Tibial nerve (tissue), 4 donors: ENCODE data around the gene IFI30.

Experiments
- EP300 ChIP-seq, 2 donors: sonication (generic); formaldehyde crosslinking; IDR thresholded peaks; one replicate each; pipeline ENCODE4 v1.6.1; 2017; ENCODE audit warnings: antibody characterized with exemption in 2 of 2, mild to moderate bottlenecking in 1 of 2
- POLR2A ChIP-seq, 2 donors: fragments of 450-650 bp; IDR thresholded peaks; one replicate each; pipeline ENCODE4 v1.6.1; 2017; ENCODE audit warnings: antibody characterized with exemption in 2 of 2, mild to moderate bottlenecking in 2 of 2, moderate library complexity in 2 of 2
- TF ChIP-seq, protein P1 (sequence below), 5 experiments: fragments of 200-600 bp in 3 of 5; fragments of 450-650 bp in 2 of 5; sonication (generic) in 3 of 5; IDR thresholded peaks; one replicate each; pipeline ENCODE4 v1.5.1; 2016 to 2019; ENCODE audit warnings: antibody characterized with exemption in 5 of 5, mild to moderate bottlenecking in 3 of 5, moderate library complexity in 2 of 5

DNA sequence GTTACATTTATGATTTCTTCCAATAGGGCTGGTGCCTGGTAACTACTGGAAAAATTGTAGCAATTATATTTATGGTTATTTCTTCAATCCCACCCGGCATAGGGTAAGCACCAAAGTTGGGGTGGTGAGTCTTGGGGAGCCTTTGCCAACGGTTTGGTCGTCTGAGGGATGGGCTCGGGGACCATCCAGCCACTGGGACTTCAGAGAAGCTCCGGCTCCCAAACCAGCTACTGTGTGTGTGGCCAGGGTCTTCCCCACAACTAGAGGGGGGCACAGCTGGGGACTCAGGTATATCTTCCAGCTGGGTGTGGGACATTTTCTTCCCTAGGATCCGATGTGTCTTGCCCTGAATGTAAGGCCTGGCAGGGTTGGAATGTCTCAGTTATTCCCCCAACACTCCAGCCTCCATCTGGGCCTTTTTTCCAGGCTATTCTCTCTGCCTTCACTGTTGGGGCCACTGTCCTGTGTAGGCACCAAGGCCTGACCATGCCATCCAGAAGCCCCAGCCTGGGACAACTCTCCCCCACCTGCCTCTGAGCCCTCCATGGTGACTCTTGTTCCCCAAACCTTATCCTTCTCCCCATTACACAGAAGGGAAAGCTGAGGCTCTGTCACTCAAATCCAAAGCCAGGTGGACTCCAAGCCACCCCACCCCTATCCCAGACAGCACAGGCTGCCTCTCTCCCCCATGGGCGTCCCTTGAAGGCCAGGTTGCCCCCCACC, 1.1 kb upstream of the IFI30 start:
- TF ChIP-seq, protein P1, sequence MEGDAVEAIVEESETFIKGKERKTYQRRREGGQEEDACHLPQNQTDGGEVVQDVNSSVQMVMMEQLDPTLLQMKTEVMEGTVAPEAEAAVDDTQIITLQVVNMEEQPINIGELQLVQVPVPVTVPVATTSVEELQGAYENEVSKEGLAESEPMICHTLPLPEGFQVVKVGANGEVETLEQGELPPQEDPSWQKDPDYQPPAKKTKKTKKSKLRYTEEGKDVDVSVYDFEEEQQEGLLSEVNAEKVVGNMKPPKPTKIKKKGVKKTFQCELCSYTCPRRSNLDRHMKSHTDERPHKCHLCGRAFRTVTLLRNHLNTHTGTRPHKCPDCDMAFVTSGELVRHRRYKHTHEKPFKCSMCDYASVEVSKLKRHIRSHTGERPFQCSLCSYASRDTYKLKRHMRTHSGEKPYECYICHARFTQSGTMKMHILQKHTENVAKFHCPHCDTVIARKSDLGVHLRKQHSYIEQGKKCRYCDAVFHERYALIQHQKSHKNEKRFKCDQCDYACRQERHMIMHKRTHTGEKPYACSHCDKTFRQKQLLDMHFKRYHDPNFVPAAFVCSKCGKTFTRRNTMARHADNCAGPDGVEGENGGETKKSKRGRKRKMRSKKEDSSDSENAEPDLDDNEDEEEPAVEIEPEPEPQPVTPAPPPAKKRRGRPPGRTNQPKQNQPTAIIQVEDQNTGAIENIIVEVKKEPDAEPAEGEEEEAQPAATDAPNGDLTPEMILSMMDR (IDR thresholded peaks at IDR 0.05) = no peak
- no peak for TF ChIP-seq POLR2A (IDR thresholded peaks at IDR 0.05)
- TF ChIP-seq EP300 (IDR thresholded peaks at IDR 0.05) = no peak
